GM23338 (cell line): ENCODE data around the gene BATF3. TPM values are rescaled to one million over a fixed set of nuclear protein-coding genes. Genes with fewer than 3 reads are reported as not detected.

Experiments
- ATAC-seq: fragments of 200-7000 bp; cut with Tn5 transposase; 3 replicates; pipeline ENCODE4 v1.9.1; 2020
- DNase-seq: peaks from one replicate; pipeline ENCODE4 v3.0.0-alpha.2; 2015; ENCODE audit warnings: low spot score
- H2AFZ ChIP-seq: fragments of 200-600 bp; sonication (generic); 2 replicates; pipeline ENCODE4 v1.8.0; 2016; ENCODE audit warnings: antibody characterized with exemption, mild to moderate bottlenecking, moderate library complexity
- H3F3A ChIP-seq: fragments of 200-600 bp; sonication (generic); replicated peaks from 2 replicates; pipeline ENCODE4 v1.8.0; 2017; ENCODE audit warnings: antibody characterized with exemption, mixed run types, low read depth
- H3K27ac ChIP-seq: fragments of 200-600 bp; sonication (generic); 2 replicates; pipeline ENCODE4 v1.6.1; 2016; ENCODE audit warnings: low read depth
- H3K27me3 ChIP-seq: fragments of 200-600 bp; sonication (generic); 2 replicates; pipeline ENCODE4 v1.8.0; 2016; ENCODE audit warnings: mild to moderate bottlenecking, mixed run types, moderate library complexity; ENCODE audit not compliant: insufficient read depth
- H3K36me3 ChIP-seq: fragments of 200-600 bp; sonication (generic); 2 replicates; pipeline ENCODE4 v1.8.0; 2016; ENCODE audit warnings: mild to moderate bottlenecking; ENCODE audit not compliant: insufficient read depth
- H3K4me1 ChIP-seq: fragments of 200-600 bp; sonication (generic); 2 replicates; pipeline ENCODE4 v1.8.0; 2016; ENCODE audit warnings: mild to moderate bottlenecking, moderate library complexity; ENCODE audit not compliant: insufficient read depth
- H3K4me2 ChIP-seq: fragments of 200-600 bp; sonication (generic); 2 replicates; pipeline ENCODE4 v1.7.1; 2017; ENCODE audit warnings: mixed run types
- H3K4me3 ChIP-seq: fragments of 200-600 bp; sonication (generic); 2 replicates; pipeline ENCODE4 v1.6.1; 2016; ENCODE audit warnings: mixed run types
- H3K79me2 ChIP-seq: fragments of 200-600 bp; sonication (generic); replicated peaks from 2 replicates; pipeline ENCODE4 v1.8.0; 2017; ENCODE audit warnings: mild to moderate bottlenecking; ENCODE audit not compliant: insufficient read depth
- H3K9me2 ChIP-seq: fragments of 200-600 bp; sonication (generic); 2 replicates; pipeline ENCODE4 v1.8.0; 2017; ENCODE audit not compliant: insufficient read depth
- H4K20me1 ChIP-seq: fragments of 200-600 bp; sonication (generic); replicated peaks from 2 replicates; pipeline ENCODE4 v1.8.0; 2017; ENCODE audit warnings: mild to moderate bottlenecking; ENCODE audit not compliant: insufficient read depth
- H3K27ac Mint-ChIP-seq: 2 replicates; pipeline ENCODE4 v1.8.0; 2020; ENCODE audit warnings: inconsistent platforms, mild to moderate bottlenecking, moderate library complexity, mixed read lengths
- H3K27me3 Mint-ChIP-seq: 3 replicates; pipeline ENCODE4 v1.8.0; 2022; ENCODE audit warnings: low read depth, mild to moderate bottlenecking, moderate library complexity, mixed read lengths, inconsistent platforms; ENCODE audit not compliant: insufficient read depth, poor library complexity
- H3K36me3 Mint-ChIP-seq: 3 replicates; pipeline ENCODE4 v1.8.0; 2021; ENCODE audit warnings: low read depth, mild to moderate bottlenecking, inconsistent platforms, moderate library complexity, mixed read lengths
- H3K4me1 Mint-ChIP-seq: 3 replicates; pipeline ENCODE4 v1.8.0; 2020; ENCODE audit warnings: mild to moderate bottlenecking, inconsistent platforms, mixed read lengths
- H3K4me3 Mint-ChIP-seq: 3 replicates; pipeline ENCODE4 v1.8.0; 2021; ENCODE audit warnings: moderate library complexity, mild to moderate bottlenecking, inconsistent platforms, mixed read lengths
- H3K9me3 Mint-ChIP-seq: 3 replicates; pipeline ENCODE4 v1.8.0; 2020; ENCODE audit warnings: moderate library complexity, mild to moderate bottlenecking, inconsistent platforms, mixed read lengths
- CREB1 ChIP-seq: fragments of 250-450 bp; sonication (Bioruptor Pico); IDR thresholded peaks from 2 replicates; pipeline ENCODE4 v1.5.0; 2020; ENCODE audit warnings: low read depth, mild to moderate bottlenecking, moderate library complexity
- ETS1 ChIP-seq: IDR thresholded peaks from 2 replicates; pipeline ENCODE4 v1.6.1; 2016; ENCODE audit warnings: antibody characterized with exemption
- EZH2phosphoT487 ChIP-seq: fragments of 200-600 bp; sonication (generic); IDR thresholded peaks from one replicate; pipeline ENCODE4 v1.8.1; 2018; ENCODE audit warnings: antibody characterized with exemption; ENCODE audit not compliant: unreplicated experiment
- JUNB ChIP-seq: IDR thresholded peaks from one replicate; pipeline ENCODE4 v1.6.1; 2016; ENCODE audit warnings: antibody characterized with exemption; ENCODE audit not compliant: unreplicated experiment
- NANOG ChIP-seq: IDR thresholded peaks from 2 replicates; pipeline ENCODE4 v1.6.1; 2016; ENCODE audit warnings: antibody characterized with exemption, borderline replicate concordance
- POLR2AphosphoS5 ChIP-seq: IDR thresholded peaks from 2 replicates; pipeline ENCODE4 v1.6.1; 2016; ENCODE audit warnings: antibody characterized with exemption, low read depth
- STAT1 ChIP-seq: IDR thresholded peaks from one replicate; pipeline ENCODE4 v1.6.1; 2016; ENCODE audit warnings: antibody characterized with exemption; ENCODE audit not compliant: unreplicated experiment
- ZNF114 ChIP-seq: fragments of 250-450 bp; sonication (Bioruptor Pico); IDR thresholded peaks from 2 replicates; pipeline ENCODE4 v1.5.0; 2020; ENCODE audit warnings: mild to moderate bottlenecking, moderate library complexity
- ZNF331 ChIP-seq: fragments of 250-450 bp; sonication (Bioruptor Pico); IDR thresholded peaks from 2 replicates; pipeline ENCODE4 v1.5.0; 2020; ENCODE audit warnings: low read depth, mild to moderate bottlenecking, moderate library complexity
- ZNF462 ChIP-seq: fragments of 250-450 bp; sonication (Bioruptor Pico); IDR thresholded peaks from 2 replicates; pipeline ENCODE4 v1.5.0; 2020; ENCODE audit warnings: mild to moderate bottlenecking, moderate library complexity
- polyA plus RNA-seq: library from polyadenylated mRNA; unstranded; fragments of >200 nt; fragmentation: Nextera tagmentation; extraction: Ambion mirVana; gene quantifications from 2 replicates; pipeline ENCODE4 v1.2.1, GENCODE V29; 2016
- total RNA-seq: library from RNA; depleted of rRNA; stranded (reverse); fragments of >200 nt; shearing (Covaris generic); gene quantifications from 2 replicates; pipeline ENCODE4 v1.2.3, GENCODE V29; 2014

The BATF3 gene
- total and polyA plus RNA-seq, 2 experiments from 2014 or later = 3.6 to 7.8 TPM

- no peak overlapping the region for H3K4me3 Mint-ChIP-seq
- peaks cover 15% of the 10 kb centered on the region for H3K4me1 ChIP-seq
- H3F3A ChIP-seq = 0 out of 2 replicates have a peak, but pooled peaks cover 10% of the 10 kb centered on the region
- H3K27ac ChIP-seq = no peak overlapping the region
- no peak overlapping the region for H3K4me3 ChIP-seq
- no peak overlapping the region for H3K4me2 ChIP-seq
- H3K36me3 Mint-ChIP-seq = no peaks in the 10 kb centered on the region
- peaks cover 64% of the 10 kb centered on the region for H3K27me3 ChIP-seq
- H3K79me2 ChIP-seq = no peaks in the 10 kb centered on the region
- H3K9me2 ChIP-seq = no peaks in the 10 kb centered on the region
- H3K27me3 Mint-ChIP-seq = peaks cover 38% of the 10 kb centered on the region
- no peaks in the 10 kb centered on the region for H3K36me3 ChIP-seq
- no peaks in the 10 kb centered on the region for H3K9me3 Mint-ChIP-seq
- DNase-seq (no peak), ATAC-seq (no peak)
- peaks cover 18% of the 10 kb centered on the region for H3K4me1 Mint-ChIP-seq
- H3K27ac Mint-ChIP-seq = no peak overlapping the region
- no peaks in the 10 kb centered on the region; the same call in 1 of the 2 replicates for H4K20me1 ChIP-seq
- no peak overlapping the region for H2AFZ ChIP-seq
- TF ChIP-seq NANOG (no peak), ZNF114 (no peak)
These were observed 3.0 kb upstream of the BATF3 start for GRCh38 chr1:212702672-212703071.

- Histone ChIP-seq H2AFZ (no peak overlapping the region), H3K36me3 (no peaks in the 10 kb centered on the region), H3K27ac (no peak overlapping the region), H3K4me3 (no peak overlapping the region), H3K4me1 (peaks cover 15% of the 10 kb centered on the region), H4K20me1 (no peaks in the 10 kb centered on the region; the same call in 1 of the 2 replicates), H3K79me2 (no peaks in the 10 kb centered on the region), H3K4me2 (no peak overlapping the region), H3F3A (0 out of 2 replicates have a peak, but pooled peaks cover 10% of the 10 kb centered on the region), H3K27me3 (peaks cover 71% of the 10 kb centered on the region), H3K9me2 (no peaks in the 10 kb centered on the region)
- H3K27me3 Mint-ChIP-seq = peaks cover 42% of the 10 kb centered on the region
- no peak overlapping the region; the same call in 2 of the 3 replicates for H3K4me3 Mint-ChIP-seq
- H3K27ac Mint-ChIP-seq = no peak overlapping the region
- DNase-seq = no peak
- H3K4me1 Mint-ChIP-seq = peaks cover 20% of the 10 kb centered on the region
- no peaks in the 10 kb centered on the region for H3K36me3 Mint-ChIP-seq
- ATAC-seq = no peak
- TF ChIP-seq ZNF462 (CRISPR knock-in tag) (no peak), ZNF114 (no peak), ETS1 (no peak), STAT1 (no peak), EZH2phosphoT487 (no peak), POLR2AphosphoS5 (no peak), ZNF331 (no peak), JUNB (no peak), CREB1 (no peak), NANOG (no peak)
- no peaks in the 10 kb centered on the region for H3K9me3 Mint-ChIP-seq
These were observed 2.3 kb upstream of the BATF3 start for GRCh38 chr1:212701910-212702309.
